Breast epithelium (tissue), 3 donors: ENCODE data around the gene RPS6KA1.

ENCODE experiments used
- CTCF ChIP-seq, 3 donors: fragments of 450-650 bp; IDR thresholded peaks; one replicate each; pipeline ENCODE4 v1.5.1; 2016 to 2017; ENCODE audit warnings: antibody characterized with exemption in 3 of 3, mild to moderate bottlenecking in 3 of 3, moderate library complexity in 3 of 3
- POLR2A ChIP-seq: fragments of 450-650 bp; IDR thresholded peaks from one replicate; pipeline ENCODE4 v1.6.1; 2016; ENCODE audit warnings: antibody characterized with exemption, mild to moderate bottlenecking, moderate library complexity
- POLR2AphosphoS5 ChIP-seq, 3 donors: sonication (generic); formaldehyde crosslinking; IDR thresholded peaks; one replicate each; pipeline ENCODE4 v1.6.1; 2017; ENCODE audit warnings: antibody characterized with exemption in 3 of 3

- no peak for TF ChIP-seq CTCF (IDR thresholded peaks at IDR 0.05)
- TF ChIP-seq POLR2AphosphoS5 (IDR thresholded peaks at IDR 0.05): no peak
- TF ChIP-seq POLR2A: no peak
These were observed 87.3 kb downstream of the RPS6KA1 start for GRCh38 chr1:26616881-26617280.
